HG02885 (cell line): ENCODE data around the gene C1QTNF2.

ENCODE experiments used
- ATAC-seq: cut with Tn5 transposase; IDR thresholded peaks from one replicate; pipeline ENCODE4 v1.9.1; 2021; ENCODE audit warnings: mild to moderate bottlenecking; ENCODE audit not compliant: unreplicated experiment, poor library complexity

C1QTNF2 gene

GRCh38 chr5:160369990-160370712 lies at the start of gene C1QTNF2:
C1QTNF2 (minus strand) TSS chr5:160370626; CDS start chr5:160355011, 15,615 bp downstream.
- peak; percentile 61 for ATAC-seq

- no peak for ATAC-seq
Measured at GRCh38 chr5:160420331-160420610, 49.8 kb upstream of the C1QTNF2 start.

- peak; percentile 39 for ATAC-seq
Measured at GRCh38 chr5:160419458-160420330, 49.3 kb upstream of the C1QTNF2 start.

DNA sequence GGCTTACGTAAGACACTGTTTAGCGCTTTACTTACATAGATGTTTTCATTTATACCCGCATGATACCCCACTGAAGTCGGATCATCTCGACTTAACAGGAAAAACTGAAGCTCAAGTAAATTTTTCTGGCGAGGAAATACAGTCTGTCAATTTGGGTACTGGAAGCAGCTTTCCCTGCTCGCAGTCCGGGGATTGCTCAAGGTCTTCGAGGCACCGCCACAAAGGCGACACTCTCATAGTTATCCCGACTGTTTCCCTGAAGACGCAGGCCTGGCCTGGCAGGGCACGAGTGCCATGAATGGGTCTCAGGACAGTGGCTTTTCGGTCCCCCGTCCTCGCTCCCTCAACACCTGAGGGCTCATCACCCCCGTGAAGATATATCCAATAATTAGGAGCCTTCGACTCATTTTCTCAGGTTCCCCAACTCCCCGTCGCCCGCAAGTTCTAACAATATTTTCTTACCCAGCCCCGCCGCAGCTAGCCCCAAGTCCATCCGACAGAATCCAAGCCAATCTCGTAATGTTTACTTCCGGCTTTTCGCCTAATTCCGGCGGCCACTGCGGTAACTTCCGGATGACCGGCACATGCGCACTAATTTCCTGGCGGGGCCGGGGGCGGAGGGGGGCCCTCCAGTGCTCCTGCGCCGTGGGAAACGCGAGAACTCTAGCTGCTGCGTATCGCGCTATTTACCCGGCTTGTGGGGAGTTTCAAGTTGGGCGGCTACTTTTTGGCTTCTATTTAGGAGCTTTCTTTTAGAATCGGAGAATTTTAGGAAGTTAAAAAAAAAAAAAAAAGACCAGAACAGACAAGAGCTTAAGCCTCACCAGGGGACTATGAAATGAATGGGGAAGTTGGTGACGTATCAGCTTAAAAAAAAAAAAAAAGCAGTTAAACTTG lies 48.4 kb upstream of the C1QTNF2 start, which contains the start of gene SLU7:
SLU7 (minus strand) TSS at position 521 of the 897 bp plus-strand sequence. CDS start 3,787 bp downstream, outside the sequence.
- peak; percentile 73 for ATAC-seq

- peak; percentile 86 for ATAC-seq
Measured at GRCh38 chr5:160399402-160400353, 29.3 kb upstream of the C1QTNF2 start, which contains the start of gene FAM200C. FAM200C (minus strand) TSS chr5:160400054; CDS start chr5:160395490, 4,564 bp downstream.

DNA sequence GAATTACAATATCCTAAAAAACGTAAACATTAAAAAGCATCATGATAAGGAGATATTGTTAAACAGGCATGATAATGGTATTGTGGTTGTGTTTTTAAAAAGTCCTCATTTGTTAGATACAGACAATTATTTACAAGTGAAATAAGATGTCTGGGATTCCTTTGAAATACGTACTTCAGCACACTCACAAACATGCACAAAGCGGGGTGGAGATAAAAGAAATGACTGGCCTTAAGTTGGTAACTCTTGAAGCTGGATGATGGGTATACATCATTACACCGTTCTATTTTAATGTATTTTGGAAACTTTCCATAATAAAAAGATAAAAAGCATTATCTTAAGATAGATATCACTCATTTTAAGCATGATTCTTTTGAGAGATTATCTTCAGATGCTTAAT lies 28.4 kb upstream of the C1QTNF2 start:
- no peak for ATAC-seq

- no peak for ATAC-seq
Measured at GRCh38 chr5:160397492-160397891, 27.1 kb upstream of the C1QTNF2 start.

DNA sequence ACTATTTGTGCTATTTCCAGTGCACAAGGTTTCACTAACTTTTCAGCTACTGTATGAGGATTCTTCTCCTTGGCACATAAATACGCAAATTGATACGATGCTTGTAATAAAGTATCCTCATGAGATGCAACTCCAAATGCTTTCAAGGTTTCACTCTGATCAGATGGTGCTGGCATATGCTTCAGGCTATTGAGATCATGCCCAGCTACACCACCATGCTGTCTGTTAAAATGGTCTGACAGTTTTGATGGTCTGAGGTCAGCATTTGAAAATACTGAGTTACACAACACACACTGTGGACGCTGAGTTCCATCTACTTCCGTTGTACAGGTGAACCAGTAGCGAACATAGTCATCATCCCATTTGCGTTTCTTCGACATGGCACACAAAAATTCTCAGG lies 24.7 kb upstream of the C1QTNF2 start:
- ATAC-seq, result no peak

- ATAC-seq, result no peak
Measured at GRCh38 chr5:160390787-160391696, 20.6 kb upstream of the C1QTNF2 start.

GRCh38 chr5:160387445-160387844 lies 17.0 kb upstream of the C1QTNF2 start:
- no peak for ATAC-seq

DNA sequence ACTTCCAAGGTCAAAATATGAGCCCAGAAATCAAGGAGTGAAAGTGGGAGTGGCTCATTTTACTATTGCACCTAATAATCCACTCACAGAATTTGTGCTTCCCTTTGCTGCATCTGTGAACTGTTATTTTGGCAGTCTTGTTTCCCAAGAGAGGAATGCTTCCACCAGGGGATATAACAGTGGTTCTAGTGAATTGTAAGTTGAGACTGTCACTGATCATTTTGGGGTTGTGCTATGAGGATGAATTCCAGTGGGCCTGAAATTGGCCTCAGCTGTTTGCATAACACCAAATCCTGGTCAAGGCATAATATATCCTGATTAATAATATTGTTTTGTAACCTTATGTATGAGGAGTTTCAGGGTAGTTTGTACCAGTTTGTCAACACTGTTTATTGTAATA lies 15.1 kb upstream of the C1QTNF2 start:
- ATAC-seq, result no peak

- no peak for ATAC-seq
Measured at GRCh38 chr5:160384681-160385080, 14.3 kb upstream of the C1QTNF2 start.

DNA sequence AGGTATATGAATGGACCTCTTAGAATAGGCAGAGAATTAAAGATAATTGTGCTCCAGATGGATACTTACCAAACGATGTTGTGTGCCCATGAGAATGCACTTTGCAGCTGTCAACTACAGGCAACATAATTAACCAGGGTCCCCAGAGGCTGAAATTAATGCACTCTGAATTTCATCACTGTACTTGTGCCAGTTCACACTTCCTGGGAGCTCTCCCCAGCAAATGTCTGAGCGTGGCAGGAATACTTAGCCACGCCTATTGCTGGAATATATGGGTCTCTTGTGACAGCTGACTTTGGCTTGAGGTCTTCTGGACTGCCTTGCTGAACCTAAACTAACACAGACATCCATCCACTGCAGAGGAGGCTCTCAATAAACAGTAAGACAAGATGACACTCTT lies 11.9 kb upstream of the C1QTNF2 start:
- no peak for ATAC-seq

DNA sequence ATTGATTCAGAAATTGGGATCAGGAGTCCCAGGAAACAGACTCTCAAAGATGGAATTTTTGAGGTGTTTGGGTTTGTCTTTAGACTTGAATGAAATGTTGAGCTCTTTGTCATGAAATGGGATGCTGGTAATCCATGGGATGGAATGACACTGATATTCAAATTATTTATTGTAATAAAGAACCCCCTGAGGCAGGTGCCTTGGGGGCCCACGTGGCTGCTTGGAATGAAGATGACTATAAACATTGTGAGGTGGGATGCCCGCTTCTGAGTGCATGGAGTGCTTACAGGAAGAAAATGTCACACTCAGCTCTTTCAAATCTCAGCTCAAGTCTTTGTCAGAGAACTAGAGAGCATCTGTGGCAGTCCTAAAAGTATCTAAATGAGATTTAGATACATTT lies 9.6 kb upstream of the C1QTNF2 start:
- ATAC-seq, result no peak

DNA sequence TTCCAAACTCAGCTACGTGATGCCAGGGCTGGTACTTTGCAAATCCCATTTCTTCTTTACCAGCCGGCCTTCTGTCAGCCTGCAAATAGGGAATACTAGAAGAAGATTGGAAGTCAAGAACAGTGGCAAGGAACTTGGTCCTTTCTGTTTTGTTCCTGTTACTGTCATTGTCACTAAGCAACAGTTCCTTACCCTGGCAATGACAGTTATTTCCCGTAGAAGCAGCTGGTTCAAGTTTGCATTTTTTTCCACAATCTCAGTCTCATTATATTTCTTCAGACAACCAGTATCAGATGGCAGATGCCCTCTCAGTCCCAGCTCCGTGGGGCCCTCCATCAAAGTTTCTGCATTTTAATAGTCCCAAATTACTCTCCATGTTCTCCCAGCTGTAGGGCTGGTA lies 9.1 kb upstream of the C1QTNF2 start:
- no peak for ATAC-seq

GRCh38 chr5:160378330-160378729 lies 7.9 kb upstream of the C1QTNF2 start:
- ATAC-seq, result no peak

GRCh38 chr5:160377651-160378050 lies 7.2 kb upstream of the C1QTNF2 start:
- no peak for ATAC-seq

GRCh38 chr5:160376416-160376815 lies 6.0 kb upstream of the C1QTNF2 start:
- ATAC-seq, result no peak
